ENCODE data around the gene SLX9.

GRCh38 chr21:44931501-44932407 lies 8.1 kb upstream of the SLX9 start:
- TF ChIP-seq CTCF (conservative IDR thresholded peaks at IDR 0.05; ENCODE audit: low read depth, low read length): no peak
- no peak for TF ChIP-seq EZH2phosphoT487 (IDR thresholded peaks at IDR 0.05; ENCODE audit: borderline replicate concordance, low read length)
- TF ChIP-seq EZH2 (IDR thresholded peaks at IDR 0.05; ENCODE audit: low read length, unreplicated experiment): no peak
